ENCODE measurements around the gene MGAT4B. TPM values are rescaled to one million over a fixed set of nuclear protein-coding genes. Genes with fewer than 3 reads are reported as not detected.

The MGAT4B gene
- total RNA-seq, 1 donor from 2014 or later: 131 TPM

DNA sequence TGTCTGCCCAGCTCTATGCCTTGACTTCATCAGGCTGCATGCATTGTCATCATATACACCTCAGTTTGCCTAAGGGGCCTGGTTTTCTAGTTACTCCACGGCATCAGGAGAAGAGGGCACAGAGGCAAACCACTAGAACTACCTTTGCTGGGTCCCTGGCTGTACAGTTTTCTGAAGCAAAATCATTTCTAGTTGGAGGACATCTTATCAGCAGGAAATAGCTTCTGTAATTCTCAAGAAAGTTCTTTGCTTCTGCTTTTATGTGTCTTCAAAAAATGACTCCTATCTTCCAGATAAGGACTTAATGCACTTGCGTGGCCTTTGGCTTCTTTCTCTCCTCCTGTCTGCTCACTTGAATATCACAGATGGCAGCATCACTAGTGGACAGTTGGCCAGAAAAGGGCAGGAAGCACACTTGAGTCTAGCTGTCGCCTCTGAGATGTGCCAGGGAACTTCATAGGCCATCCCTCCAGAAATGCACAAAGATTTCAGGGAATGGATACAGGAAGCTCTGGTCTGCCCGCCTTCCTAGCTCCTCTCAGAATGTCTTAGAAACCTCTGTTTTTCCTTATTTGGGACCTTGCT lies 35.3 kb downstream of the MGAT4B start:
- TF ChIP-seq, protein P1, sequence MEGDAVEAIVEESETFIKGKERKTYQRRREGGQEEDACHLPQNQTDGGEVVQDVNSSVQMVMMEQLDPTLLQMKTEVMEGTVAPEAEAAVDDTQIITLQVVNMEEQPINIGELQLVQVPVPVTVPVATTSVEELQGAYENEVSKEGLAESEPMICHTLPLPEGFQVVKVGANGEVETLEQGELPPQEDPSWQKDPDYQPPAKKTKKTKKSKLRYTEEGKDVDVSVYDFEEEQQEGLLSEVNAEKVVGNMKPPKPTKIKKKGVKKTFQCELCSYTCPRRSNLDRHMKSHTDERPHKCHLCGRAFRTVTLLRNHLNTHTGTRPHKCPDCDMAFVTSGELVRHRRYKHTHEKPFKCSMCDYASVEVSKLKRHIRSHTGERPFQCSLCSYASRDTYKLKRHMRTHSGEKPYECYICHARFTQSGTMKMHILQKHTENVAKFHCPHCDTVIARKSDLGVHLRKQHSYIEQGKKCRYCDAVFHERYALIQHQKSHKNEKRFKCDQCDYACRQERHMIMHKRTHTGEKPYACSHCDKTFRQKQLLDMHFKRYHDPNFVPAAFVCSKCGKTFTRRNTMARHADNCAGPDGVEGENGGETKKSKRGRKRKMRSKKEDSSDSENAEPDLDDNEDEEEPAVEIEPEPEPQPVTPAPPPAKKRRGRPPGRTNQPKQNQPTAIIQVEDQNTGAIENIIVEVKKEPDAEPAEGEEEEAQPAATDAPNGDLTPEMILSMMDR (IDR thresholded peaks at IDR 0.05; ENCODE audit: unreplicated experiment): no peak
- H3K27ac Mint-ChIP-seq: no peak overlapping the region
- peaks cover 2% of the 10 kb centered on the region for H3K4me1 Mint-ChIP-seq
- no peaks in the 10 kb centered on the region for H3K9me3 Mint-ChIP-seq
- H3K27me3 Mint-ChIP-seq (ENCODE audit: low read depth): no peaks in the 10 kb centered on the region
- no peak for DNase-seq (ENCODE audit: low spot score in 2 of 2, unreplicated experiment in 2 of 2)
- H3K4me3 Mint-ChIP-seq: no peak overlapping the region
- peaks cover 47% of the 10 kb centered on the region for H3K36me3 Mint-ChIP-seq

DNA sequence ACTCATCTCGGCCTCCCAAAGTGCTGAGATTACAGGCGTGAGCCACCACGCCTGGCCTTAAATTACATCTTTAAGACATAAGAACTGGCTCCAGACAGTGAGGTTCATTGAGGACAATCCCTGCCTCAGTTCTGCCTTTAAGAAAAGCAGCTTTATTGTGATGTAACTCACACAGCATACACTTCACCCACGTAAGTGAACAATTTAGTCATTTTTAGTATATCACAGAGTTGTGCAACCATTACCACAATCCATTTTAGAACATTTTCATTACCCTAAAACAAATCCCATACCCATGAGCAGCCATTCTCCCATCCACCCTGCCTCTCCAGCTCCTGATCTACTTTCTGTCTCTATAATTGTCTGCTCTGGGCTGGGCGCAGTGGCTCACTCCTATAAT lies 36.9 kb downstream of the MGAT4B start:
- H3K9me3 Mint-ChIP-seq: no peaks in the 10 kb centered on the region
- TF ChIP-seq, protein P1 (IDR thresholded peaks at IDR 0.05; ENCODE audit: unreplicated experiment): no peak
- H3K4me1 Mint-ChIP-seq: peaks cover 6% of the 10 kb centered on the region
- no peak overlapping the region for H3K4me3 Mint-ChIP-seq
- H3K27ac Mint-ChIP-seq: no peak overlapping the region
- H3K36me3 Mint-ChIP-seq: peaks cover 48% of the 10 kb centered on the region
- DNase-seq (ENCODE audit: low spot score in 2 of 2, unreplicated experiment in 2 of 2): no peak
- H3K27me3 Mint-ChIP-seq (ENCODE audit: low read depth): no peaks in the 10 kb centered on the region

DNA sequence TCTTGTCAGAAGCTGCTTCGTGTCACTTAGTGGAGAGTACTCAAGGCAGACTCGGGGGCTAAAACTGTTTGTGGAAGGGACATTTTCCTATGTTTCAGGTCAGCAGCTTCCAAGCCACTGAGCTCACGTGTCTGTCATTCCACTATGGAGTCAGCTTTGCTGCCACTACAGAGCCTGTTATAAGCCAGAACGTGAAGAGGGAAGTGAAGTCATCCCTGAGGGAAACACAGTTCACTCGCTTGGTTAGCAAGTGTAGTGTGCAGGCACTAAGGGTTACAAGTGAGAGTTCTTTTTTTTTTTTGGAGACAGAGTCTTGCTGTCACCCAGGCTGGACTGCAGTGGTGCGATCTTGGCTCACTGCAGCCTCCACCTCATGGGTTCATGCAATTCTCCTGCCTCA lies 37.4 kb downstream of the MGAT4B start:
- no peaks in the 10 kb centered on the region for H3K27me3 Mint-ChIP-seq (ENCODE audit: low read depth)
- H3K9me3 Mint-ChIP-seq: no peaks in the 10 kb centered on the region
- peaks cover 6% of the 10 kb centered on the region for H3K4me1 Mint-ChIP-seq
- peak overlapping the region; percentile 30 for H3K27ac Mint-ChIP-seq
- TF ChIP-seq, protein P1 (IDR thresholded peaks at IDR 0.05; ENCODE audit: unreplicated experiment): no peak
- peaks cover 48% of the 10 kb centered on the region for H3K36me3 Mint-ChIP-seq
- H3K4me3 Mint-ChIP-seq: no peak overlapping the region
- no peak for DNase-seq (ENCODE audit: low spot score in 2 of 2, unreplicated experiment in 2 of 2)

DNA sequence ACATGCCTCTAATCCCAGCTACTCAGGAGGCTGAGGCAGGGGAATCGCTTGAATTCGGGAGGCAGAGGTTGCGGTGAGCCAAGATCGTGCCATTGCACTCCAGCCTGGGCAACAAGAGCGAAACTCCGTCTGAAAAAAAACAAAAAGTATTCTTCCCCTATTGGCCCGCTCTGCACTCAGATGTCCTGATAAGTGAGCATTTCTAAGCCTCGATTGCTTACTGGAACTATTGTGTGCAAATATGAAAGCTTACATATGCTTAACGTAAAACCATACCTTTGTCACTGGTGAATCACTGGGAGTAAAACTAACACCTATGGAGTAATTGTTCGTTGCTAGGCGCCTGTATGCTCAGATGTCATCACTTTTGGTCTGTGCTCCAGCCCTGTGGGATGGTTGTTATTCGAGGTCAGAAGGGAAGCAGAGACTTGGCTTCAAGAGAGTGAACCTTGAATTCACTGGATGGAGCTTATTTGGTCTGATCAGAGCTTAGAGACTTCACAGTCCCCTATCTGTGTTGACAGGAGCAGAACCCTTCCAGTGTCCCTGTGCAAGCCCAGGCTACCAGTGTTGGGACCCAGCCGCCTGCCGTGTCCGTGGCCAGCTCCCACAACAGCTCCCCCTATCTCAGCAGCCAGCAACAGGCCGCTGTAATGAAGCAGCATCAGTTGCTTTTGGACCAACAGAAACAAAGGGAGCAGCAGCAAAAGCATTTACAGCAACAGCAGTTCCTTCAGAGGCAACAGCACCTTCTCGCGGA lies 38.2 kb downstream of the MGAT4B start:
- Mint-ChIP-seq H3K27me3 (ENCODE audit: low read depth) (no peaks in the 10 kb centered on the region), H3K4me1 (peaks cover 13% of the 10 kb centered on the region), H3K9me3 (no peaks in the 10 kb centered on the region), H3K27ac (no peak overlapping the region), H3K4me3 (no peak overlapping the region), H3K36me3 (peaks cover 45% of the 10 kb centered on the region)
- no peak for DNase-seq (ENCODE audit: low spot score in 2 of 2, unreplicated experiment in 2 of 2)
- TF ChIP-seq, protein P1 (IDR thresholded peaks at IDR 0.05; ENCODE audit: unreplicated experiment): no peak

DNA sequence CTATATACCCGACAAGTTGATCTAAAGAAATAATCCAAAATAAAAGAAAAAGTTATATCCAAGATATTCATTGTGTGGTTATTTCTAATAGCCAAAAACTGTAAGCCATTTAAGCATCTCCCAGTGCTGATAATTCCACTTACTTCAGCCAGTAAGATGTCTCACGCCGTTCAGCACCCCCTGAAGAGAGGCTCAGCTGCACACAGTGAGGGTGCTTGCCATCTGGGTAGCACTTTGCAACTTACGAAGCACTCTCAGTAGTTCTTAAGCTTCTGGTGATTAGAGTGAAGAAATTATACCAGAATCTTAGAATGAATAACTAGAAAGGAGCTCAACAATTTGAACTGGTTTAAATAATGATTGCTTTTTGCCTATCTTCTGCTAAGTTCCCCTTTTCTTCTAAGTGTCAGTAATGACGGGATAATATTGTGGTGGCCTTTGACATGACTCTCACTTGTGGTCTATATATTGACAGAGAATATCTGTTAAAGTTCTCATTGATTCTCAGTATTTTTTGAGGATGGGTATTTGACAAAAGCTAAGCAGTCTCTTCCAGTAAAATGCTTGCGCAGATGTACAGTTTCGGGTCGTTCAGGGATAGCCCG lies 39.1 kb downstream of the MGAT4B start:
- Mint-ChIP-seq H3K27me3 (ENCODE audit: low read depth) (no peaks in the 10 kb centered on the region), H3K27ac (peak overlapping the region; percentile 39), H3K4me3 (no peak overlapping the region), H3K9me3 (no peaks in the 10 kb centered on the region), H3K36me3 (peaks cover 37% of the 10 kb centered on the region), H3K4me1 (peaks cover 22% of the 10 kb centered on the region)
- TF ChIP-seq, protein P1 (IDR thresholded peaks at IDR 0.05; ENCODE audit: unreplicated experiment): no peak
- no peak for DNase-seq (ENCODE audit: low spot score in 2 of 2, unreplicated experiment in 2 of 2)

Measured in mesothelial cell of epicardium (in vitro differentiated cells).